ENCODE measurements around the gene CCL5. TPM values are rescaled to one million over a fixed set of nuclear protein-coding genes. Genes with fewer than 3 reads are reported as not detected.

The CCL5 gene
- total RNA-seq, 6 donors from 2014 or later, result 11.5 to 17.6 (median 15.3) TPM

- no peak for TF ChIP-seq POLR2A (IDR thresholded peaks at IDR 0.05)
- ATAC-seq (ENCODE audit: low FRiP score in 2 of 2), result no peak
- no peak overlapping the region for H3K4me3 ChIP-seq
Observed at GRCh38 chr17:35913609-35914008, 33.4 kb upstream of the CCL5 start.

GRCh38 chr17:35912942-35913341 lies 32.8 kb upstream of the CCL5 start:
- no peak overlapping the region for H3K27ac ChIP-seq
- H3K4me3 ChIP-seq, result no peak overlapping the region
- no peaks in the 10 kb centered on the region for H3K27me3 ChIP-seq
- no peaks in the 10 kb centered on the region for H3K4me1 ChIP-seq
- DNase-seq (no peak), ATAC-seq (ENCODE audit: low FRiP score in 2 of 2) (no peak)
- H3K9me3 ChIP-seq, result no peaks in the 10 kb centered on the region
- TF ChIP-seq EP300 (IDR thresholded peaks at IDR 0.05), result no peak
- TF ChIP-seq POLR2AphosphoS5 (IDR thresholded peaks at IDR 0.05), result no peak
- H3K36me3 ChIP-seq, result no peaks in the 10 kb centered on the region
- 78 to 88% methylated on average over 2 of the region's 2 CpGs for WGBS, 2 donors

More at GRCh38 chr17:35913609-35914008, 33.4 kb upstream of the CCL5 start:
- no peaks in the 10 kb centered on the region for H3K4me1 ChIP-seq
- 70 to 89% methylated on average over 4 of the region's 4 CpGs for WGBS, 2 donors
- H3K36me3 ChIP-seq, result no peaks in the 10 kb centered on the region
- no peaks in the 10 kb centered on the region for H3K9me3 ChIP-seq
- no peaks in the 10 kb centered on the region for H3K27me3 ChIP-seq
- no peak overlapping the region for H3K27ac ChIP-seq
- DNase-seq, result no peak

- H3K27ac ChIP-seq, result no peak overlapping the region
- H3K36me3 ChIP-seq, result no peaks in the 10 kb centered on the region
- TF ChIP-seq EP300 (IDR thresholded peaks at IDR 0.05), result no peak
- no peak for TF ChIP-seq POLR2A (IDR thresholded peaks at IDR 0.05)
- no peak for TF ChIP-seq POLR2AphosphoS5 (IDR thresholded peaks at IDR 0.05)
- TF ChIP-seq CTCF (IDR thresholded peaks at IDR 0.05), result no peak
- ATAC-seq (ENCODE audit: low FRiP score in 2 of 2) (no peak), DNase-seq (no peak)
- H3K4me1 ChIP-seq, result no peaks in the 10 kb centered on the region
- H3K9me3 ChIP-seq, result no peaks in the 10 kb centered on the region
- no peaks in the 10 kb centered on the region for H3K27me3 ChIP-seq
- WGBS, 2 donors, result 96 to 100% methylated on average over 3 of the region's 3 CpGs
- no peak overlapping the region for H3K4me3 ChIP-seq
Observed at GRCh38 chr17:35912339-35912912, 32.3 kb upstream of the CCL5 start.

GRCh38 chr17:35909408-35909807 lies 29.2 kb upstream of the CCL5 start:
- Histone ChIP-seq H3K4me3 (no peak overlapping the region), H3K36me3 (no peaks in the 10 kb centered on the region), H3K27me3 (no peaks in the 10 kb centered on the region), H3K27ac (no peak overlapping the region), H3K9me3 (no peaks in the 10 kb centered on the region), H3K4me1 (no peaks in the 10 kb centered on the region)
- DNase-seq, result no peak
- 83 to 85% methylated on average over 3 of the region's 3 CpGs for WGBS, 2 donors
- TF ChIP-seq CTCF (IDR thresholded peaks at IDR 0.05) (no peak), EP300 (IDR thresholded peaks at IDR 0.05) (no peak), POLR2A (IDR thresholded peaks at IDR 0.05) (no peak), POLR2AphosphoS5 (IDR thresholded peaks at IDR 0.05) (no peak)
- no peak for ATAC-seq (ENCODE audit: low FRiP score in 2 of 2)

GRCh38 chr17:35907691-35908090 lies 27.5 kb upstream of the CCL5 start:
- Histone ChIP-seq H3K4me1 (no peaks in the 10 kb centered on the region), H3K36me3 (no peaks in the 10 kb centered on the region), H3K27ac (no peak overlapping the region), H3K4me3 (no peak overlapping the region), H3K27me3 (no peaks in the 10 kb centered on the region), H3K9me3 (no peaks in the 10 kb centered on the region)
- 78 to 86% methylated on average over 5 of the region's 5 CpGs for WGBS, 2 donors
- DNase-seq, result no peak
- no peak for ATAC-seq (ENCODE audit: low FRiP score in 2 of 2)
- no peak for TF ChIP-seq EP300 (IDR thresholded peaks at IDR 0.05)
- no peak for TF ChIP-seq POLR2AphosphoS5 (IDR thresholded peaks at IDR 0.05)
- no peak for TF ChIP-seq CTCF (IDR thresholded peaks at IDR 0.05)
- no peak for TF ChIP-seq POLR2A (IDR thresholded peaks at IDR 0.05)

- H3K36me3 ChIP-seq, result no peaks in the 10 kb centered on the region
- no peak overlapping the region for H3K27ac ChIP-seq
- ATAC-seq (ENCODE audit: low FRiP score in 2 of 2), result no peak
- TF ChIP-seq CTCF (IDR thresholded peaks at IDR 0.05), result no peak
- TF ChIP-seq EP300 (IDR thresholded peaks at IDR 0.05), result no peak
- no peak for TF ChIP-seq POLR2A (IDR thresholded peaks at IDR 0.05)
- TF ChIP-seq POLR2AphosphoS5 (IDR thresholded peaks at IDR 0.05), result no peak
- 68 to 70% methylated on average over 3 of the region's 3 CpGs for WGBS, 2 donors
- H3K4me3 ChIP-seq, result no peak overlapping the region
- H3K4me1 ChIP-seq, result no peaks in the 10 kb centered on the region
- no peak for DNase-seq
- H3K27me3 ChIP-seq, result no peaks in the 10 kb centered on the region
- H3K9me3 ChIP-seq, result no peaks in the 10 kb centered on the region
Observed at GRCh38 chr17:35906926-35907637, 26.9 kb upstream of the CCL5 start.
